HG03060 (cell line): ENCODE measurements around the gene OR51D1.

Experiments used
- ATAC-seq: cut with Tn5 transposase; IDR thresholded peaks from one replicate; pipeline ENCODE4 v1.9.1; 2021; ENCODE audit warnings: low read depth, moderate number of reproducible peaks; ENCODE audit not compliant: unreplicated experiment

The OR51D1 gene

GRCh38 chr11:4636962-4637661, at the start of gene OR51D1:
OR51D1 (plus strand) TSS chr11:4637477; CDS start chr11:4639791, 2,314 bp downstream.
- peak; percentile 74 for ATAC-seq

DNA sequence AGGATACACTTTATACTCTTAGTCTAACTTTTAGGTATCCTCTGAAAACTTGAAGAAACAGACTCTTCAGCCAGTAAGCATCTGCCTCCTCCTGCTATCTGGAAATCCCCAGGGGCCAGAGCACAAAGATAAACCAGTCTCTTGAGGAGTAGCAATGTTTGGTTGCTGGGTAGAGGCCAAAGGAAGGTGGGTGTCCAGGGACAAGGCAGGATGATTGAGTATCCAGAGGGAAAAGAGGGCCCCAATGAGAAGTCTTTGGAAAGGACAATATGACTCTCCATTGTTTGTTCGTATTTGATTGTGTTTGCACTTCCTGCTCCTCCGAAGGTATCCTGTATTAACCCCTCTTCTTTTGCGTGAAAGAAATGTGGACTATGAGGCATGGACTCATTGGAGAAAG, 48.3 kb upstream of the OR51D1 start:
- no peak for ATAC-seq

DNA sequence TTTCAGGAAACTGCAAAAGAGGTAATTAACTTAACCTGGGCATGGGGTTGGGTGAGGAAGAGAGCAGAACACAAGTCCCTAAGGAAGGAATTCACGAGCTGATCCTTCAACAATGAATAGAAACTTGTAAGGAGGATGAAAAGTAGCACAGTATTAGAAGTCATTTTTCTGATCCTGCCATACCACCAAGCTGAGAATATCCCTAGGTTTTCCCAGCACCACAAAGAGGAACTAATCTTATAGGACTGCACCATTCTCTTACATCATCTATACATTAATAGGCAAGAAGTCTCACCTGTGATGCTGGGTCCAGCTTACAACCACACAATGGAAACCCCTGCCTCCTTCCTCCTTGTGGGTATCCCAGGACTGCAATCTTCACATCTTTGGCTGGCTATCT, 43.5 kb upstream of the OR51D1 start, which contains the start of gene OR52I1:
Gene OR52I1 (plus strand): TSS at position 301 of the 400 bp plus-strand sequence. CDS start 0 bp downstream, at position 301.
- no peak for ATAC-seq

DNA sequence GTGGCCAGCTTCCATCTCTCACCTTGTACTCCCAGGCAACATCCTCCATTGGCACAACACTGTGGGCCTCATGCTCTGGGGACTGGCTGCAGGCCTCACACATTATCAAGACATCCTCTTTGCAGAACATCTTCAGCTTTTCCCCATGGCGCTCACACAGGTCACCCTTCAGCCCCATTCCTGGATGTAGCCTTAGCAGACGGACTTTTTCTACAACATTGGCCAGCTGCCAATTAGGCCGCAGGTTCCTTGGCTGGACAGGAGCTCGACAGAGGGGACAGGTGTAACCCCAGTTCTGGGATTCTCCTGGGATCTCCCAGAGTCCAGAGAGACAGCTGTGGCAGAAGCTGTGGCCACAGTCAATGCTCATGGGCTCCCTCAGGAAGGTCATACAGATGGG, 32.2 kb upstream of the OR51D1 start:
- ATAC-seq: no peak

GRCh38 chr11:4606231-4607015, 30.9 kb upstream of the OR51D1 start:
- ATAC-seq: no peak

DNA sequence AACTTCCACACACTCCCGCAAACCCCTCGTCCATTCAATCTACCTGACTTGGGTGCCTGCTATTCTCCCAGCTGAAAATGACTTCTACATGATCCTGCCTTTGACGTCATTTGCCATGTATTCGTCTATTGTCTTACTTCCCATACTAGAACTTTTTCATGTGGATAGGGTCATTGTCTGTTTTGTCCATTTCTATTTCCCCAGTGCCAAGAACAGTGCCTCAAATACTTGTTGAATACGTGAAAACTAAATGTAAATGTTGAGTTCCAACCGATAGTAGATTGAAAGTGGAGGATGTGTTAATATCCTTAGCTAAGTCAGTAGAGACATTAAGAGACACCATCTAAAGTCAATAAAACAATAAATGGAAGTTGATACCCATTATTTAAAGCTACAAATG, 30.2 kb upstream of the OR51D1 start:
- no peak for ATAC-seq

- peak; percentile 98 for ATAC-seq
Observed at GRCh38 chr11:4607781-4608666, 29.3 kb upstream of the OR51D1 start, which contains the start of gene TRIM68. TRIM68 (minus strand) TSS chr11:4608231; CDS start chr11:4605504, 2,727 bp downstream.

DNA sequence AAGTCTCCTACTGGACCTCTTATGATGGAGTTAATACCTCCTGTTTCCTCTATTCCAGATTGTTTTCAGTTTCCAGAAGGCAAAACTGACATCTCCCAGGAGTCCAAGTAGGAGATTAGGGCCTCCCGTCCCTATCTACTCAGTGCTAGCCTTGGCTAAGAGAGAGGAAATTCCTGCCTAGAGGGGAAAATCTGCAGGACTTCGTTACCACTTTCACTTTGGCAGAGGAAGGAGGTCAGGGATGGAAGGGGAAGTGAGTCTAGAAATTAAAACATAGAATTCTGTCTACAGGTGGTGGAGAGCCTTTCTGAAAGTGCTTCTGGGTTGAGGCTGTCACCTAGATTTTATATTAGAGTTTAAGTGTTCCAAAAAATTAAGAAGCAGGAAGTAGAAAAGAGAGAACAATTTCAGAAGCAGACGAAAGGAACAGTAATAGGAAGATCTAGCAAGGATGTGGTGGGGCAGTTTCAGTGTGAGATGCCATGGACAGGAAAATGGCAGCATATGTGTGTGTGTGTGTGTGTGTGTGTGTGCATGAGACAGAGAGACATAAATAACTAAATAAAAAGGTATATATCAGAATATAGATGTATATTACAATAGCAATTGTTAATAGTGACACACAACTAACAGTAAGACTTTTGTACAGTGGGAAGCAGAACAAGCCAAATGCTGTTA, 26.9 kb upstream of the OR51D1 start:
- ATAC-seq: no peak

DNA sequence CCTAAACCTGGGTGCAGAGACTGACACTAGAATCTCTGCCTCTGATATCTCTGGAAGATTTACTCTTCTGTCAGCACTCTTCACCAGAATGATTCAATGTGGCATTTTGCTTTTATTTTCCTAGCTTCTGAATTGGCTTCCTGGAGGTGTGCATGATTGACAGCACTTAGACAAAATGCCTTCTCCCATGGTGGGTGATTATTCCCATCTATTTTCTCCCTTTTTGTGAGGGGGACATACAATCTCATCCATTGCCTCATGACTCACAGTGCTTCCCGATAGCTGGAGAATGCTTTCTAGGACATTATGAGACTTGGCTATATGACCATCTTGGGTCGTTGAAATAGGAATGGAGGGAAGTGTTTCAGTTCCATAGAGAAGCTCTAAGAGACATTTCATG, 25.3 kb upstream of the OR51D1 start:
- no peak for ATAC-seq

DNA sequence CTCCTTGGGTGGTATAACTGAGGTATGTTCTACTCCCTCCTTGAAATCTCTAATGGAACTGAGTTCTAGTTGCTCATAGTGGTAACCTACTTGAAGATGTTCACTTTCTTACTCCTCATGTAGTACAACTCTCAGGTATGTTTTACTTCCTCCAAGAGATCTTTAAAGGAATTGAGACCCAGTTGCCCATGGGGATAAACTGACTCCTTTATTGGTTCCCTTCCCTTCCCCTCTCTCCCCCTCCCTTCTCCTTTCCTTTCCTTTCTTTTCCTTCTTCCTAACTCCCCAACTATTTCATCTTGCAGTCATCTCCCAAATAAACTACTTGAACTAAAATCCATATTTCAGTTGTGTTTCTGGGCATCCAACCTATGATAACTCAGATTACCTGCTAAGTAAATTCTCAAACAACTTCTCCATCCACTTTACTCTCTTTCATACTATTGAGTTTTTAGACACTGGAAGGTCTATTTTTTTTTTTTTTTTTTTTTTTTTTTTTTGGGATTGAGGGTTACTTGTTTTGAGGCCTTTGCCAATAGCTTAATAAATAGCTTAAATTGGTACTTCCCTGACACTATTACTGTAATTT, 21.3 kb upstream of the OR51D1 start:
- ATAC-seq: no peak

- no peak for ATAC-seq
Observed at GRCh38 chr11:4619514-4619913, 17.8 kb upstream of the OR51D1 start.

- peak; percentile 62 for ATAC-seq
Observed at GRCh38 chr11:4626207-4627099, 10.8 kb upstream of the OR51D1 start.

GRCh38 chr11:4636136-4636535, 1.1 kb upstream of the OR51D1 start:
- ATAC-seq: no peak

DNA sequence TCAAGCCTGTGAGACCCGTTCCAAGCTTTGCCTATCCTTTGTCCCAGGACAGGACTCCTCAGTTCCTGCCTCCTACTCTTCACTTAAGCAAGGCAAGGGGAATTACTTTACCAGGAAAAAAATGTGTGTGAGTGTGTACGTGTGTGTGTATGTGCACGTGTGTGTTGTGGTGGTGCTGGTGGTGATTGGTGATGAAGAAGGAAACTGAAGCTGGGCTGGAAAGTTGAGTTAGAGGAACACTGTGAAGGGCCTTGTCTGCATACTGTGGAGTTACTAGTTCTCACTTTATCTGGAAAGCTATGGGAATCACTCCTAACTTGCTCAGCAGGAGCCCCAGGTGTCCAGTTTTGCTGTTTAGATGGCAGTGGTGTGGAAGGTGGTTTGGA, 378 bp downstream of the OR51D1 start:
- no peak for ATAC-seq

DNA sequence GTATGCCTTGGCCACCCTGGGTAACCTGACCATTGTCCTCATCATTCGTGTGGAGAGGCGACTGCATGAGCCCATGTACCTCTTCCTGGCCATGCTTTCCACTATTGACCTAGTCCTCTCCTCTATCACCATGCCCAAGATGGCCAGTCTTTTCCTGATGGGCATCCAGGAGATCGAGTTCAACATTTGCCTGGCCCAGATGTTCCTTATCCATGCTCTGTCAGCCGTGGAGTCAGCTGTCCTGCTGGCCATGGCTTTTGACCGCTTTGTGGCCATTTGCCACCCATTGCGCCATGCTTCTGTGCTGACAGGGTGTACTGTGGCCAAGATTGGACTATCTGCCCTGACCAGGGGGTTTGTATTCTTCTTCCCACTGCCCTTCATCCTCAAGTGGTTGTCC, 2.7 kb downstream of the OR51D1 start:
- ATAC-seq: no peak

DNA sequence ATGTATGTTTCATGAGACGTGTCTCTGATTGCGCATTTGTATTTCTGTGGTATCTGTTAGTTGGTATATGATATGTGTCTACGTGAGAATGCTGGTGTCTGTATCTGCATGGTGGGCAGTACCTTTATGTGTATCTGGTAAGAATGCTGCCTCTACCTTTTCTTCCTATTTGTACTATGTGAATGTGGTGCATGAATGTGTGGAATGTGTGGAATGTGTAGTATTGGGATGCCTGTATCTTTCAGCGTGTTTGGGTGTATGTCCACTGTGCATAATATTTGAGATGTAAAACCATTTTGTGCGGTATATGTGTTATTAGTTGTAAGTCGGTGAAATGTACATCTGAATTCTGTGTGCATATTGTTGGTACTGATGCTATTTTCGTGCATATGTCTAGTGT, 4.2 kb downstream of the OR51D1 start:
- ATAC-seq: no peak

GRCh38 chr11:4642043-4642442, 4.8 kb downstream of the OR51D1 start:
- ATAC-seq: no peak

DNA sequence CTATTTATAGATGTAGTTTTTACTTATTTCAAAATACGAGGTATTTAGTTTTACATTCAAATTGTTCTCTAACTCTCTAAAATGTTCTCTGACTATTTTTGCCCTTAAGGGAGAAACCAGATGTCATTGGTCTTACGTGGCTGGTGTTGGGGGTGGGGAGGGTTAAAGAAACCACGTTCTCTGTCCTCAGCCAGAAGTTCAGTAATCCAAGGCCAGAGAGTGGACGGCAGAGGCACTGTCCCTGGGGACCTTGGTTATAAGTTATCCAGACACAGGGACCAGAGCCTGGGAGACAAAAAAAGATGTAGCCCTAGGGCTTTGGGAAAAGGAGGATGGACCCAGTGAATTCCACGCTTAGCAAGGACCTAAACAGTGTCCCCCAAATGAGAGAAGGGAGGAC, 5.8 kb downstream of the OR51D1 start:
- no peak for ATAC-seq

- no peak for ATAC-seq
Observed at GRCh38 chr11:4643682-4644081, 6.4 kb downstream of the OR51D1 start, which contains the start of gene OR51E1. OR51E1 (plus strand) TSS chr11:4643982; CDS start chr11:4652527, 8,545 bp downstream.
